Adrenal gland (tissue), 12 donors: ENCODE data around the gene RC3H1. TPM values are rescaled to one million over a fixed set of nuclear protein-coding genes. Genes with fewer than 3 reads are reported as not detected.

Experiments used
- DNase-seq, 7 donors: peaks; one replicate each; pipeline ENCODE4 v3.0.0-alpha.2; 2019 to 2020
- H3K27ac ChIP-seq, 5 donors: fragments of 200-600 bp; sonication (generic) in 4 of 5; 1 replicate in 3 of 5; 2 replicates in 2 of 5; pipeline versions ENCODE4 v1.5.1 to v1.8.0; 2016 to 2020; ENCODE audit warnings: mild to moderate bottlenecking in 1 of 5
- H3K27me3 ChIP-seq: fragments of 200-600 bp; 2 replicates; pipeline ENCODE4 v1.8.0; 2021
- H3K36me3 ChIP-seq, 2 donors: fragments of 200-600 bp; replicated peaks in 1 of 2; 1 replicate in 1 of 2; 2 replicates in 1 of 2; pipeline versions ENCODE4 v1.5.1 to v1.8.0; 2018 to 2022
- H3K4me1 ChIP-seq, 2 donors: fragments of 200-600 bp; replicated peaks in 1 of 2; 1 replicate in 1 of 2; 2 replicates in 1 of 2; pipeline versions ENCODE4 v1.5.1 to v1.8.0; 2018 to 2021
- H3K4me3 ChIP-seq, 4 donors: fragments of 200-600 bp; sonication (generic) in 3 of 4; one replicate each; pipeline ENCODE4 v1.5.1; 2016 to 2018
- H3K9me3 ChIP-seq, 3 donors: fragments of 200-600 bp; sonication (generic) in 1 of 3; replicated peaks in 1 of 3; 1 replicate in 2 of 3; 2 replicates in 1 of 3; pipeline versions ENCODE4 v1.5.1 to v1.8.0; 2016 to 2021
- CTCF ChIP-seq, 6 experiments: fragments of 450-650 bp in 4 of 6; fragments of 200-600 bp in 2 of 6; sonication (generic) in 1 of 6; IDR thresholded peaks; 1 replicate in 5 of 6; 2 replicates in 1 of 6; pipeline versions ENCODE4 v1.5.1 to v1.8.0; 2016 to 2021; ENCODE audit warnings: antibody characterized with exemption in 6 of 6, mild to moderate bottlenecking in 2 of 6, moderate library complexity in 1 of 6
- POLR2A ChIP-seq, 2 donors: fragments of 450-650 bp; IDR thresholded peaks; one replicate each; pipeline ENCODE4 v1.6.1; 2017; ENCODE audit warnings: antibody characterized with exemption in 2 of 2, mild to moderate bottlenecking in 2 of 2, moderate library complexity in 1 of 2
- WGBS, 4 donors: extraction: QIAGEN DNeasy Blood & Tissue Kit in 2 of 4; methylation state at CpG; one replicate each; pipeline versions ENCODE4 v1.1.5 to v1.1.7; 2013 to 2017; 5-methylcytosine and 5-hydroxymethylcytosine counted together
- intact Hi-C, 2 donors: fragments of 100-400 bp; cut with DNase I; formaldehyde crosslinking; loops; one replicate each; pipeline versions ENCODE4 v1.14.1 to v1.15.0; 2022 to 2023
- polyA plus RNA-seq, 3 donors: library from polyadenylated mRNA; stranded (reverse); fragments of 200-250 nt in 2 of 3; fragments of 350-450 nt in 1 of 3; fragmentation: Illumina TruSeq in 1 of 3; extraction: RNeasy Lipid Tissue Mini Kit (QIAGEN cat#74804) in 1 of 3; gene quantifications; one replicate each; pipeline ENCODE4 v1.2.3, GENCODE V29; 2013 to 2014
- total RNA-seq, 9 donors: library from RNA; depleted of rRNA in 4 of 9; stranded (reverse); fragments of >200 nt in 4 of 9; fragments of 120-200 nt in 1 of 9; fragmentation: NEBNext Ultra II Directional in 1 of 9; extraction: Animal tissue kit (Norgen Biotek cat#: 25700) in 1 of 9; gene quantifications; one replicate each; pipeline versions ENCODE4 v1.1.0 to v1.2.4, GENCODE V29; 2013 to 2023
- donor health status: healthy with polysubstance abuse.
- donor health status: Bipolar disorder and iron deficiency.
- donor health status: DM: yes; HTN: yes; CAD: no.
- donor health status: DM: no; HTN: no; CAD: no.
- donor health status: DM: no; HTN: no; CAD: no.
- donor health status: DM: yes; HTN: yes; CAD: no.

RC3H1 gene
- total and polyA plus RNA-seq, 12 donors: 3.6 to 36.2 (median 23.9) TPM

GRCh38 chr1:173954179-173954578 lies 68.0 kb downstream of the RC3H1 start:
- H3K4me1 ChIP-seq: no peaks in the 10 kb centered on the region
- TF ChIP-seq CTCF (IDR thresholded peaks at IDR 0.05): no peak
- no peak for TF ChIP-seq POLR2A (IDR thresholded peaks at IDR 0.05)
- DNase-seq: no peak
- no peak overlapping the region for H3K4me3 ChIP-seq
- intact Hi-C loops: no loop called here
- no peaks in the 10 kb centered on the region for H3K9me3 ChIP-seq
- H3K36me3 ChIP-seq: peaks cover 0 to 77% of the 10 kb centered on the region in 2 donors
- H3K27ac ChIP-seq: no peak overlapping the region
- H3K27me3 ChIP-seq: no peaks in the 10 kb centered on the region

DNA sequence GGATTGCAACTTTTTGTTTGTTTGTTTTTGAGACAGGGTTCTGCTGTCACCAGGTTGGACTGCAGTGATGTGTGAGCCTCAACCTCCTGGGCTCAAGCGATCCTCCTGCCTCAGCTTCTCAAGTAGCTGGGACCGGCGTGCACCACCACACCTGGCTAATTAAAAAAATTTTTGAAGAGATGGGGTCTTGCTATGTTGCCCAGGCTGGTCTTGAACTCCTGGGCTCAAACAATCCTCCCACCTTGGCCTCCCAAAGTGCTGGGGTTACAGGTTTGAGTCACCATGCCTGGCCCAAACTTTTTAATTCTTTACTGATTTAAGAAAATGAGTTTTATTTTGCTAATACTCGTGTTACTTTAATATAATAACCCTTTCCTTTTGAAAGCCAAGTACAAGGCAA lies 73.6 kb downstream of the RC3H1 start:
- no peak overlapping the region for H3K4me3 ChIP-seq
- H3K4me1 ChIP-seq: no peaks in the 10 kb centered on the region
- intact Hi-C loops: no loop called here
- no peak overlapping the region for H3K27ac ChIP-seq
- no peaks in the 10 kb centered on the region for H3K9me3 ChIP-seq
- peaks cover 0 to 90% of the 10 kb centered on the region in 2 donors for H3K36me3 ChIP-seq
- 90 to 96% (median 93%) methylated on average over 4 of the region's 4 CpGs for WGBS, 4 donors
- no peak for DNase-seq
- H3K27me3 ChIP-seq: no peaks in the 10 kb centered on the region
- TF ChIP-seq POLR2A (IDR thresholded peaks at IDR 0.05) (no peak), CTCF (IDR thresholded peaks at IDR 0.05) (no peak)

- Histone ChIP-seq H3K27me3 (no peaks in the 10 kb centered on the region), H3K9me3 (no peaks in the 10 kb centered on the region), H3K4me3 (no peak overlapping the region), H3K36me3 (peaks cover 0 to 86% of the 10 kb centered on the region in 2 donors), H3K4me1 (no peaks in the 10 kb centered on the region), H3K27ac (no peak overlapping the region)
- intact Hi-C loops: no loop called here
- 72 to 81% (median 79%) methylated on average over 4 of the region's 4 CpGs for WGBS, 4 donors
- TF ChIP-seq POLR2A (IDR thresholded peaks at IDR 0.05) (no peak), CTCF (IDR thresholded peaks at IDR 0.05) (no peak)
- no peak for DNase-seq
Measured at GRCh38 chr1:173946380-173946921, 75.7 kb downstream of the RC3H1 start.

DNA sequence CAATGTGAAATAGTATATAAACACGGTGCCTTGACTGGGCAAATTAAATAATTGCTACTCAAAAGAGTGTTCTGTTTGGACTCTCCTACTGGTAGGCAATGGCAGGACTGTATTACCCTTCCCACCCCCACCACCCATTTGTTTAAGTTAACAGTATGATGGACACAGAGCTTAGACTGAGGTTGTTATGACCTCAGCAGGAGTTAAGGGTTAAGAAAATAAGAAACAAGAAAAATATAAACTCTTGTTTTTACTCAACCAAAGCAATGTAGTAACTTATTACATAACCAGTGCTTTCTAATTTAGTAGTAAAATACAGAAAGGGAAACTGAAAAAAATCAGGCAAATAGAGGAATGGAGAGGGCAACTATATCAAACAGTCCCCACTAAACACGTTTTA lies 85.1 kb downstream of the RC3H1 start:
- no peak overlapping the region for H3K4me3 ChIP-seq
- H3K36me3 ChIP-seq: peaks cover 0 to 42% of the 10 kb centered on the region in 2 donors
- no peaks in the 10 kb centered on the region for H3K9me3 ChIP-seq
- DNase-seq: no peak
- TF ChIP-seq CTCF (IDR thresholded peaks at IDR 0.05): no peak
- TF ChIP-seq POLR2A (IDR thresholded peaks at IDR 0.05): no peak
- WGBS, 4 donors: 74 to 89% (median 82%) methylated on average over 2 of the region's 2 CpGs
- intact Hi-C loops: no loop called here
- H3K27me3 ChIP-seq: no peaks in the 10 kb centered on the region
- H3K4me1 ChIP-seq: no peaks in the 10 kb centered on the region
- H3K27ac ChIP-seq: no peak overlapping the region
